Uterus (tissue), 4 donors: Measurements from ENCODE around the gene OTOGL. TPM values are rescaled to one million over a fixed set of nuclear protein-coding genes. Genes with fewer than 3 reads are reported as not detected.

Experiments used
- DNase-seq, 2 donors: peaks; one replicate each; pipeline ENCODE4 v3.0.0-alpha.2; 2019 to 2020
- H3K27ac ChIP-seq, 2 donors: fragments of 200-600 bp; sonication (generic); 1 replicate in 1 of 2; 2 replicates in 1 of 2; pipeline ENCODE4 v1.5.1; 2016 to 2018
- H3K27me3 ChIP-seq, 2 donors: fragments of 200-600 bp; sonication (generic); one replicate each; pipeline ENCODE4 v1.5.1; 2018 to 2019; ENCODE audit warnings: control low read depth in 1 of 2
- H3K36me3 ChIP-seq, 2 donors: fragments of 200-600 bp; sonication (generic); one replicate each; pipeline ENCODE4 v1.5.1; 2019; ENCODE audit warnings: control low read depth in 1 of 2
- H3K4me1 ChIP-seq, 2 donors: fragments of 200-600 bp; sonication (generic); one replicate each; pipeline ENCODE4 v1.5.1; 2018 to 2019; ENCODE audit warnings: control low read depth in 1 of 2
- H3K4me3 ChIP-seq, 2 donors: fragments of 200-600 bp; sonication (generic); 1 replicate in 1 of 2; 2 replicates in 1 of 2; pipeline ENCODE4 v1.5.1; 2018 to 2019; ENCODE audit warnings: mild to moderate bottlenecking in 1 of 2
- H3K9me3 ChIP-seq, 2 donors: fragments of 200-600 bp; sonication (generic); one replicate each; pipeline ENCODE4 v1.5.1; 2019; ENCODE audit warnings: control low read depth in 1 of 2
- CTCF ChIP-seq, 4 experiments: fragments of 200-600 bp in 2 of 4; fragments of 450-650 bp in 2 of 4; sonication (generic) in 2 of 4; IDR thresholded peaks; one replicate each; pipeline ENCODE4 v1.5.1; 2016 to 2019; ENCODE audit warnings: antibody characterized with exemption in 4 of 4, mild to moderate bottlenecking in 2 of 4, moderate library complexity in 1 of 4
- POLR2A ChIP-seq, 2 donors: fragments of 450-650 bp; IDR thresholded peaks; one replicate each; pipeline ENCODE4 v1.6.1; 2016; ENCODE audit warnings: antibody characterized with exemption in 2 of 2, mild to moderate bottlenecking in 1 of 2, moderate library complexity in 1 of 2
- intact Hi-C: fragments of 100-400 bp; cut with DNase I; formaldehyde crosslinking; loops from one replicate; pipeline ENCODE4 v1.15.1; 2023; ENCODE audit warnings: low total_unique reads
- total RNA-seq, 4 donors: library from RNA; depleted of rRNA in 3 of 4; stranded (reverse); fragments of >200 nt in 3 of 4; gene quantifications; one replicate each; pipeline versions ENCODE4 v1.1.0 to v1.2.4, GENCODE V29; 2014 to 2023
- donor health status: DM: yes; HTN: yes; CAD: no.

Gene OTOGL
- total RNA-seq, 4 donors from 2014 or later, result 0.26 to 1.8 (median 1.2) TPM

DNA sequence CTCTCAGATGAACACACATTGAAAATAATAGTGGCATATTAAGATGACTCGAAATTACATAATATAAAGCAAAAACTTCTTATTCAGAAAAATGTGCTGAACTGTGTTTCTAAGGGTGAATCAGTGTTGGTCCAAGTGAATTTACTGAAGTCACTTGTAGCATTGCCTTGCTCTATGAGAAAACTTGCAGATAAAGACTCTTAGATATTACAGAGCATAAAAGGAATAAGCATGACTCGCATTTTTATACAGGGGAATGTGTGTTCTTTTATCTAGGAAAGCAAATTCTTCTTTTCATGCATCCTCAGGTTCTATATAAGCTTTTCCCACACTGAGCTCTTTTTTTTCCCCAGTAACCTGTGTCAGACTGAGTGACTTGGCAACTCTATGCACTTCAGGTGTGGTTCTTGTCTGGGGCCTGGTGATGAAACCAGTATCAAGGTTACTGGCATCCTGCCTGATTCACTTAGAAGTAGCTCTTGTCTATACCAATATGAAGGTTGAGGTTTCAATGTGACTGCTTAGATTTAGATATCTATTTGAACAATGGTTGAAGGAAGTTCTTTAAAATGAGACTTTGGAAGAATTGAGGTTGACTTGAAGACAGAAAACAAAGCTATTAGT, 76.1 kb downstream of the OTOGL start:
- H3K36me3 ChIP-seq, result peaks cover 0 to 4% of the 10 kb centered on the region in 2 donors
- intact Hi-C loops, result no loop called here
- H3K9me3 ChIP-seq, result no peaks in the 10 kb centered on the region
- TF ChIP-seq CTCF (IDR thresholded peaks at IDR 0.05), result no peak
- TF ChIP-seq POLR2A (IDR thresholded peaks at IDR 0.05), result no peak
- no peaks in the 10 kb centered on the region for H3K27me3 ChIP-seq
- no peaks in the 10 kb centered on the region for H3K4me1 ChIP-seq
- DNase-seq, result no peak
- no peak overlapping the region for H3K4me3 ChIP-seq
- no peak overlapping the region for H3K27ac ChIP-seq

DNA sequence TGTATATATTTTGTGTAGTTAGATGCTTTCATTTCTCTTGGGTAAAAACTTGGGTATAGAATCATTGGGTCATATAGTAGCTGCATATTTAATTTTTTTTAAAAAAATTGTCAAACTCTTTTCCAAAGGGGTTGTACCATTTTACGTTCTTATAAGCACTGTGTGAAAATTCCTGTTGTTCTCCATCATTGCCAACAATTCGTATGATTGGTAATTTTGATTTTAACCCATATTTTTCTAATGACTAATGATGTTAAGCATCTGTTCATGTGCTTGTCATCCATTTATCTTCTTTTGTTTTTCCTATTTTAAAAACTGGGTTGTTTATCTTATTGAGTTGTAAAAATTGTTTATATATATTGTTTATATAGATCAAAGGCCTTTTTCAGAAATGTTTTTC, 77.4 kb downstream of the OTOGL start:
- intact Hi-C loops, result no loop called here

GRCh38 chr12:80178846-80179245, 79.5 kb downstream of the OTOGL start:
- Histone ChIP-seq H3K4me1 (no peaks in the 10 kb centered on the region), H3K36me3 (peaks cover 0 to 4% of the 10 kb centered on the region in 2 donors), H3K27me3 (no peaks in the 10 kb centered on the region), H3K27ac (no peak overlapping the region), H3K9me3 (no peaks in the 10 kb centered on the region), H3K4me3 (no peak overlapping the region)
- DNase-seq, result no peak
- TF ChIP-seq CTCF (IDR thresholded peaks at IDR 0.05), result no peak
- TF ChIP-seq POLR2A (IDR thresholded peaks at IDR 0.05), result no peak
- intact Hi-C loops, result no loop called here

More for the DNA sequence above, 77.4 kb downstream of the OTOGL start:
- Histone ChIP-seq H3K27ac (no peak overlapping the region), H3K36me3 (peaks cover 0 to 4% of the 10 kb centered on the region in 2 donors), H3K4me1 (no peaks in the 10 kb centered on the region), H3K4me3 (no peak overlapping the region), H3K9me3 (no peaks in the 10 kb centered on the region), H3K27me3 (no peaks in the 10 kb centered on the region)
- DNase-seq, result no peak
- TF ChIP-seq POLR2A (IDR thresholded peaks at IDR 0.05) (no peak), CTCF (IDR thresholded peaks at IDR 0.05) (no peak)

- TF ChIP-seq CTCF (IDR thresholded peaks at IDR 0.05), result no peak
- TF ChIP-seq POLR2A (IDR thresholded peaks at IDR 0.05), result no peak
- intact Hi-C loops, result no loop called here
- H3K4me1 ChIP-seq, result no peaks in the 10 kb centered on the region
- DNase-seq, result no peak
- H3K4me3 ChIP-seq, result no peak overlapping the region
- H3K36me3 ChIP-seq, result no peaks in the 10 kb centered on the region
- H3K27ac ChIP-seq, result no peak overlapping the region
- H3K27me3 ChIP-seq, result no peaks in the 10 kb centered on the region
- no peaks in the 10 kb centered on the region for H3K9me3 ChIP-seq
Observed at GRCh38 chr12:80183939-80184338, 84.6 kb downstream of the OTOGL start.

DNA sequence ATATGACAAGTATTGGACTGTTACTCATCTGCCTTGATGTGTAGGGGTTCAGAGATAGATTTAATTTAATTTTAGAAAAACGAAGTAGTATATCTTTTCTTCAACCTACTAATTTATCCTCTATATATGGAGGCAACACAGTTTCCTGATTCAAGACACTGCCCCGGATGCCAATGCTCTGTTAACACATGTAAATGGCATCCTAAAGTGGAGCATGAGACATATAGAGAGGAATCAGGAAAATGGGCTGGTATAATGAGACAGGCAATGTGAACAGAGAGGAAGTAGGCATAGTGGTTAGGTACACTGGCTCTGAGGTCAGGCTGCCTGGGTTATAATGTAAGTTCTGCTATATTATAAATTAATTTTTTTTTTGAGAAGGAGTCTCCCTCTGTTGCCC, 85.6 kb downstream of the OTOGL start:
- Histone ChIP-seq H3K4me1 (no peaks in the 10 kb centered on the region), H3K9me3 (no peaks in the 10 kb centered on the region), H3K27ac (no peak overlapping the region), H3K36me3 (no peaks in the 10 kb centered on the region), H3K27me3 (no peaks in the 10 kb centered on the region), H3K4me3 (no peak overlapping the region)
- no peak for DNase-seq
- TF ChIP-seq CTCF (IDR thresholded peaks at IDR 0.05), result no peak
- intact Hi-C loops, result no loop called here
